HG02938 (cell line): ENCODE results near the gene PDLIM4.

Experiments
- ATAC-seq: cut with Tn5 transposase; IDR thresholded peaks from one replicate; pipeline ENCODE4 v1.9.1; 2021; ENCODE audit warnings: mild to moderate bottlenecking, moderate library complexity; ENCODE audit not compliant: unreplicated experiment

Gene PDLIM4

GRCh38 chr5:132301344-132302271, 44.1 kb downstream of the PDLIM4 start:
- no peak for ATAC-seq

DNA sequence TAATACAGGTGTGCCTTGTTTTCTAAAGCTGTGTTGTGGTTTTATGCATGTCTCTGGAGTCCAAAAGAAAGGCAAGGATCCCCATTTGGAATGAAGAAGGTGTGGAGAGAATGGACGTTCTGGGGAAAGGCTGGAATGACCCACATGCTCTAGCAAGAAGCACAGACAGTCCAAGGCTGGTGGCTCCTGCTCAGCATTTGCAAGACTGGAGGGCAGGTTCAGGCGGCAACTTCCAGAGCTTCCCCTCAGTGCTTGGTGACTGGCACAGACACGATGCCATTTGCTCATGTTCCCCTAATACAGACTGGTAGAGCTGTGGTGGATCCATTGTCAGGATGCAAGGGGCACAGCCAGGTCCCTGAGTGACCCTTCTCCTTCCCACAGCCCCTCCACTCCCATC, 44.9 kb downstream of the PDLIM4 start:
- ATAC-seq, result no peak

- ATAC-seq, result no peak
Observed at GRCh38 chr5:132303589-132303988, 46.1 kb downstream of the PDLIM4 start.

- ATAC-seq, result no peak
Observed at GRCh38 chr5:132305420-132305819, 47.9 kb downstream of the PDLIM4 start.

DNA sequence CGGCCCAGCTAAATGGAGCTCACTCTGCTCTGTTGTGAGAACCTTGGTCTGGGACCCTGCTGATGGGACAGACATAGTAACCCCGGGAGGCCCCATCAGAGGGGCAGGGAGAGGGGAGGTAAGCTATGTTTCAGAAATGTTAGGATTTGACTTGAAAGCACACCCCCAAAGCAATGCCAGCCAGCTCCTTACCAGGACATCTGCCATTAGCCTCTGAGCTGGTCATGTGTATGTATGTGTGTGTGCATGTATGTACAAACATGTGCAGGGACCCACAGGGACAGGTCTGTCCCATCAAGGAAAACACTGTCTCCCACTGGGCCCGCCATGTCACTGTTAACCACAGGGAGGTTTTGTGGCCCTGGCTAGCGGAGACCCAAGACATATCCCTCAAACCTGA, 51.2 kb downstream of the PDLIM4 start:
- ATAC-seq, result no peak

DNA sequence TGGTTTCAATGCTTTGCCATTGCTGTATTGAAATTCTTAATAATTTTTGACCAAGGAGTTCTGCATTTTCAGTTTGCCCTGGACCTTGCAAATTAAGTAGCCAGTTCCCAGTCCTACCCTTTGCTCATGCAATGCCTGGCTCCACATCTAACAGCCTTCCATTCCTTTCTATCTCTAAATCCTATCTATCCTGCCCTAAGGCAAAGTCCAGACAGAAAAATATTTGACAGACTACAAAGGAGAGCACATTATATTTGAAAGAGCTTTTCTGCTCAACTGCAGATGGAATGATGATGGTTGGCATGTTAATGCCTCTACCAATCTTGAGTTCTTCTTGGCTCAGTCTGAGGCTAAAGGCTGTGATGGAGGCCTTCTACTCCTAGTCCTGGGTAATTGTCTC, 52.2 kb downstream of the PDLIM4 start:
- ATAC-seq, result no peak

DNA sequence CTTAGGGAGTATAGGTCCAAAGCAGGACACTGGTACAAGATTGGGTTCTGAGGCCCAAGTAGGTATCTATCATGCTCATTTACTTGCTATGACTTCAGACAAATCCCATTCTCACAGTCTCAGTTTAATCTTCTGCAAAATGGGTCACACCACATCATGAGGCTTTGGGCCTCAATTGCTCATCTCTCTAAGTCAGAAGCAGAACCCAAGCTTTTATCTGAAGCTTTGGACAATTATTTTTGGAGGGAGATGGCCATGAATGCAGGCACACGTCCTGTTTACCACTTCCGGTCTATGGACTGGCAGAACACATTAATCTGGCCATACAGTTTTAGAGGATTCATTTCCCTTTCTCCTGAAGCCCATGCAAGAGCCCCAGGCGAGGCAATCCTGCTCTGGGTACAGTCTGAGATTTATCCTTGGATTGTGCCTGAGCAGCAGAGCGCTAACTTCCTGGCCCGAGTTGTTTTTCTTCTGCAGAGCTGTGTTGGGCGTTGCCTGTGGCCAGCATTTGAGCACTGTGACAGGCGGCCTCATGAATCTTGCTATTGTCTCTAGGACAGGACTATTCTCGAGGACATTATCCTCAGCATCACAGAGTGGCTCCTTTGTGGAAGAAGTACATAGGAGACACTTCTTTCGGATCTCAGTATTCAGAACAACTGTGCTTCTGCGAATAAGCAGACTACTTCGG, 52.8 kb downstream of the PDLIM4 start:
- ATAC-seq, result no peak

- ATAC-seq, result no peak
Observed at GRCh38 chr5:132313366-132313765, 55.9 kb downstream of the PDLIM4 start.

DNA sequence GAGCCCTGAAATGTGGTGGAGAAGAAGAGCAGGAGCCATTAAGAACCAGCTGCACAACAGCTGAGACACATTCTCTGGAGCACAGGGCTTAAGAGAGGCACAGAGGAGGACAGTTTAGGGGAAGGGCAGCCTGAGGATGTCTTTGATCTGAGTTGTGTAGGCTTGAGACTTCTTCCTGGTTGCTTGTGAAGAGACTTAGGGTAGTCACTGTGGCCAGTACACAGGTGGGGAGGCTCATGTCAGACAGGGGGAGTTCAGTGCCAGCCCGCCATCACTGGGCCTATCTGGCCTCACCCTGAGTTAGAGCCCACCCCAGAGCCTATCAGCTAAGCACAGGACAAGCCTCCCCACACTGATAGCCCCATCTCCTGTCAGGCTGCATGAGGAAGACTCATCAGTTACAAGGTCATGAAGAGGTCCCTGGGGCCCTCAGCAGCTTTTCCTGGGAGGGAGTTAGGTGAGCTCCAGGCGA, 56.5 kb downstream of the PDLIM4 start:
- no peak for ATAC-seq

- no peak for ATAC-seq
Observed at GRCh38 chr5:132315529-132316067, 58.1 kb downstream of the PDLIM4 start.

DNA sequence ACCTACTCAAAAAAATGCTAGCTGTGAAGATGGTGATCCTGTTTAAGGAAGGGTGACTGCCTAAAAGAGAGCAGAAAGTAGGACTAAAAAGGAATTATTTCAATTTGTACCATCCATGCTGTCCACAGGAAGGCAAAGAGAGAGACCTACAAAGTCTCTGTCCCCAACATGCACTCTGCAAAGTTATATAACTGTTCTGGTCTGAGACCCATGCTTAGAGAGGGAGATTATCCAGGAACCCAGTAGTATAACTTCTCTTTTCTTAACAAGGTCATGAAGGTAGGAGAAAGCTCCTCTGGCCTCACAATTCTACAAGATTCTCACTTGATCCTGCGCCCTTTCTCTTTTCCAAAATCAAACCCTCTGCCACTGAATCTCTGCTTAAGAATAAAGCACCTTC, 62.5 kb downstream of the PDLIM4 start:
- ATAC-seq, result no peak

DNA sequence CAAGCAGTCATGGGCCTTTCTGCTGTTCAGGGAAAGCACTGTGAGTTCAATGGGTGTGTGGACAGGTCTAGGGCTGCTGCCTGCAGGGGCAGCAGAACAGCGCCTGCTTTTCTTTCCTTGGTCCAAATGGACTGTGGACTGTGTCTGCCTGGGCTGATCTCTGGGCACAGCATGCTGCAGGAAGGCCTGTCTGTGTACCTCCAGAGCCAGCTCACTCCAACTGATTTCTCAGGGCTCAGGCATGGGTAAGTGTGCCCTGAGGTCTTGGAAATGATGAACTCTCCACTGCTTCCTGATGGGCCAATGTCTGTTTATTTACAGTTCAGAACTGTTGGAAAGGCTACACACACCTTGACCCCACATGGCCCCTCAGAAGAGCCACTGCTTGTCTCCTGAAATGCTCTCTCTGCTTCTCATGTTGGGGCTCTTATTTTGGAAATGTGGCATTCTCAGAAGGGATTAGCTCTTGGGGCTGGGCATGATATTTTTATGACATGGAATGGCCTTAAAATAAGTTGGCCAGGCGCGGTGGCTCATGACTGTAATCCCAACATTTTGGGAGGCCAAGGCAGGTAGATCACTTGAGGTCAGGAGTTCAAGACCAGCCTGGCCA, 63.7 kb downstream of the PDLIM4 start:
- no peak for ATAC-seq

DNA sequence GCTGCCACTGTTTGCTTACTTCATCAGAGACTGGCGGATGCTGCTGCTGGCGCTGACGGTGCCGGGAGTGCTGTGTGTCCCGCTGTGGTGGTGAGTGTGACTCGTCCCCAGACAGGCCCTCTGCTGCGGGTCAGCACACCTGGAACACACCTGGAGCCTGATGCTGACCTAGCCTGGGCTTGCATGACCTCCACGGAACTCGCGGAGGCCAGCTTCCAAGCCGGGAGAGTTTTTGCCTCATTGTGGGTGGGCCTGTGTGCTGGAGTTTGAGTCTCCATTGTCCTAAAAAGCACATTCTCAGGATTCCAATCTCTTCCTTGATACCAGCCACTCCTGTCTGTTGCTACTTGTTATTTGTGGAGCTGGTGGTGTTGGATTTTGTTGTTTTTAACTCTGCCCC, 64.8 kb downstream of the PDLIM4 start:
- no peak for ATAC-seq
